GM12801 (cell line): ENCODE data around the gene SEPTIN5.

Source experiments
- TF ChIP-seq, protein P1 (sequence below): IDR thresholded peaks from one replicate; pipeline ENCODE4 v1.5.1; 2011; ENCODE audit warnings: control low read depth; ENCODE audit not compliant: insufficient read length; ENCODE audit errors: extremely low read depth

SEPTIN5 gene

GRCh38 chr22:19732403-19733113 lies 18.3 kb downstream of the SEPTIN5 start:
- TF ChIP-seq, protein P1, sequence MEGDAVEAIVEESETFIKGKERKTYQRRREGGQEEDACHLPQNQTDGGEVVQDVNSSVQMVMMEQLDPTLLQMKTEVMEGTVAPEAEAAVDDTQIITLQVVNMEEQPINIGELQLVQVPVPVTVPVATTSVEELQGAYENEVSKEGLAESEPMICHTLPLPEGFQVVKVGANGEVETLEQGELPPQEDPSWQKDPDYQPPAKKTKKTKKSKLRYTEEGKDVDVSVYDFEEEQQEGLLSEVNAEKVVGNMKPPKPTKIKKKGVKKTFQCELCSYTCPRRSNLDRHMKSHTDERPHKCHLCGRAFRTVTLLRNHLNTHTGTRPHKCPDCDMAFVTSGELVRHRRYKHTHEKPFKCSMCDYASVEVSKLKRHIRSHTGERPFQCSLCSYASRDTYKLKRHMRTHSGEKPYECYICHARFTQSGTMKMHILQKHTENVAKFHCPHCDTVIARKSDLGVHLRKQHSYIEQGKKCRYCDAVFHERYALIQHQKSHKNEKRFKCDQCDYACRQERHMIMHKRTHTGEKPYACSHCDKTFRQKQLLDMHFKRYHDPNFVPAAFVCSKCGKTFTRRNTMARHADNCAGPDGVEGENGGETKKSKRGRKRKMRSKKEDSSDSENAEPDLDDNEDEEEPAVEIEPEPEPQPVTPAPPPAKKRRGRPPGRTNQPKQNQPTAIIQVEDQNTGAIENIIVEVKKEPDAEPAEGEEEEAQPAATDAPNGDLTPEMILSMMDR: no peak

DNA sequence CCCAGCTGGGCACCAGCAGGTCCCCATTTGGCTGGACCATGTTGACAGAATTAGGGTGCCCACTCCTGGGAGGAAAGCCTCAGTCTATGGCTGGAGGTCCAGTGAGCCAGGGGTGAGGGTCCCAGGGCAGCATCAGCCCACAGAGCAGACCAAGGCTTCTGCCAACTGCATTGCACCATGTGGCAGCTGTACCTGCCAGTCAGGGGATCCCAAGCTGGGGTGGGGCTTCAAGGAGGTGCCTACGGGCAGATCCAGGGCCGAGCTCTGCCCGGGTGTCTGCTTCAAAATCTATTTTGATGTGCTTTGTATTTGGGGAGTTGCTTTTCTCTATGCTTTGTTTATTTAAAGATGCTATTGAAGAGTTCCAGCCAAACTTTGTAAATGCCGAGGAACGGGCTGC lies 19.5 kb downstream of the SEPTIN5 start:
- TF ChIP-seq, protein P1: no peak

GRCh38 chr22:19734163-19734562 lies 19.9 kb downstream of the SEPTIN5 start:
- TF ChIP-seq, protein P1: no peak

DNA sequence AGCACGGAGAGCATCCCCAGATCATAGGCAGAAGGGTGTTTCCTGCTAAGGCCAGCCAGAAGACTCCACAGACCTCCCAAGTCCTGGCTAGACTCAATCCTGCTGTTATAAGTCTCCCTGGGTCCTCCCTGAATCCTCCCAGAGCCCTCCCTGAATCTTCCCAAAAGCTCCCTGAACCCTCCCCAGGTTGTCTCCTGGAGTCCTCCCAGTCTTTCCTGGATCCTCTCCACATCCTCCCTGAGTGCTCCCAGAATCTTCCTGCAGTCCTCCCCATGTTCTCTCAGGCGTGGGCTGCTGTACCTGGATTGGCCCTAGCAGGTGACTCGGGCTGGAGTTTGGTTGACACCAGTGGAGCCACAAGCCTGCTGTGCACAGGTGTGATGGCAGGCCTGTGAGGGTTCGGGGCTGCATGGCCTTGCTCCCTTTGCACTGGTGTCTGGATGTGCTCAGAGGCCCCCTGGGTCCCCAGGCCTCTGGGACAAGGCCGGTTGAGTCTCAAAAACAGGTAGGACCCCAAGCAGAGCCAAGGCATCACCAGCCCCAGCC lies 20.6 kb downstream of the SEPTIN5 start:
- TF ChIP-seq, protein P1: no peak

DNA sequence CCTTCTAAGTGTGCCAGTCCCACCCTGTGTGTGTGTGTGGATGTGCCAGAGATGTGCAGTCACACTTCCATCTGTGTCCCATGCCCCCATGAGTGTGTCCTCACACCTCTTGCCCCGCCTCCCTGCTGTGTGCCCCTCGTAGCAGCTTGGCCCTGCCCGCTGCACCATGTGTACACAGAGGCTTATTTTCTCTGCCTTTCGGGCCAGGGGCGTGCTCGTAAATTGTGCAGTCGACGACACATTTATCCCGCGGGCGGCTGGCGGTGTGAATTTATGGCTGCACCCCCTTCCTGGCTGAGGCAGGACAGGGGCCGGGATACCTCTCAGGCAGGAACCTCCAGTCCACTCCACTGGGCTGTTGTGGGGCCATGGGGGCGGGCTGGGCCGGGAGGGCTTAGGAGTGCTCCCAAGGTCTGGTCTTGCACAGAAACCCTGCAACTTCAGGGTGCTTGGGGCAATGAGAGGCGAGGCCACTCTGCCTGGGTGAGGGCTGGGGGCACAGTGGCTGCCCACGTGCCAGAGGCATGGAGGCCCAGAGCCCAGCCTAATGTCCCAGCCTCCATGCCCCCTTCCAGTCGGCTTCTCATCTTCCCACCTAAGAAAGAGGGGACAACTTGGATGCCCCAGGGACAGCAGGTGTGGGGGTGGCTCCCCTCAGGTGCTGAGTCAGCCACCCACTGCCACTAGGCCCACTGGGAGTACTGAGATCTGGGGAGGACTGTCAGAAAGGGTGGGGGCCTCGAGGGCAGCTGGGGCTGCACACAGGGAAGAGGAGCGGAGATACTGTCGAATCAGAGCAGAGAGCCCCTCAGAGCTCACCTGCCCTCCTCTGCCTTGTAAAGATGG lies 21.6 kb downstream of the SEPTIN5 start:
- TF ChIP-seq, protein P1: no peak

DNA sequence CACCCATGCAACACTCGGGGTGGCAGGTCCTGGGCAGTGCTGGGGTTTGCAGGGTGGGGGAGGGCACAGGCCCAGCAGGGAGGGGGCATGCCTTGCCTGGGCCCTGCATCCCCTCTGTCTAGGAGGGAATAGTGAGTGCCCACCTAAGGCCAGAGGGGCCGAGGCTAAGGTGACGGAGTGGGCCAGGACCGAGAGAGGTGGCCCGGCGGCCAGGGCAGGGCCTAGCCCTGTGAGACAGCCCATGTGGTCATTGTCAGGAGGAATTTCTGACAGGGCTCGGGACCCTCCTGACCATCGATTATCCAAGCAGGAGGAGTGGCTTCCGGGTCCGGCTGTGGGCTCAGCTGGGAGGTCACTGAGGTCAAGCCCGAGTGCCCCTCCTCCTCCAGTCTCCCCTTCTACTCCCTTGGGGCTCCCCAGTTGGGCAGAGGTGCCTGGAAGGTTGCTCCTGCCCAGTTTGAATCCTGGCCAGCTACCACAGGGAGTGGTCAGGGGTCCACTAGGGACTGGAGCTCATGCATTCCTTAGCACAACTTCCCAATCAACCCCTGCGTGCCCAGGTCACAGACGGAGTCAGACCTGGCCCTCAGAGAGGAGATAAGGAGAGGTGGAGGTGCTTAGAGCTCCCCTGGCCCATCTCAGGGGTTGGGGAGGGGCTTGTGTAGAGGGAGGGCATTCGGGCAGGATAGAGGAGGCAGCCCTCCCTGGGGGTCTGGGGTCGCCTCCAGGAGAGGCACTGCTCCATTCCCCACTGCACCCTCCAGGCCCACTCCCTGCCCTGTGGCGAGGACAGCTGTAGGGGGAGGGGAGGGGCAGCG lies 23.8 kb downstream of the SEPTIN5 start:
- TF ChIP-seq, protein P1: no peak
